Sigmoid colon (tissue), 4 donors: ENCODE results near the gene ARSB.

Experiments used
- CTCF ChIP-seq, 4 experiments: fragments of 450-650 bp in 3 of 4; fragments of 200-600 bp in 1 of 4; IDR thresholded peaks; one replicate each; pipeline ENCODE4 v1.5.1; 2016 to 2019; ENCODE audit warnings: antibody characterized with exemption in 4 of 4, mild to moderate bottlenecking in 3 of 4, moderate library complexity in 2 of 4
- POLR2A ChIP-seq, 2 donors: fragments of 450-650 bp; IDR thresholded peaks; one replicate each; pipeline ENCODE4 v1.6.1; 2016; ENCODE audit warnings: antibody characterized with exemption in 2 of 2, mild to moderate bottlenecking in 2 of 2, moderate library complexity in 2 of 2
- POLR2AphosphoS5 ChIP-seq, 4 donors: sonication (generic); formaldehyde crosslinking; IDR thresholded peaks; one replicate each; pipeline ENCODE4 v1.6.1; 2017; ENCODE audit warnings: antibody characterized with exemption in 4 of 4

- no peak for TF ChIP-seq CTCF (IDR thresholded peaks at IDR 0.05)
- no peak for TF ChIP-seq POLR2A (IDR thresholded peaks at IDR 0.05)
- TF ChIP-seq POLR2AphosphoS5 (IDR thresholded peaks at IDR 0.05): no peak
These were observed 7.0 kb upstream of the ARSB start for GRCh38 chr5:78992146-78992545.
